GM18520 (cell line): ENCODE measurements around the gene DCAF12L2.
"Not testable (repeated sequence)": the region's sequence is repeated elsewhere in the genome, so short reads cannot be mapped to it uniquely, and the experiment has no call there.

Source experiments
- ATAC-seq: cut with Tn5 transposase; IDR thresholded peaks from one replicate; pipeline ENCODE4 v1.9.1; 2021; ENCODE audit not compliant: unreplicated experiment

Gene DCAF12L2

DNA sequence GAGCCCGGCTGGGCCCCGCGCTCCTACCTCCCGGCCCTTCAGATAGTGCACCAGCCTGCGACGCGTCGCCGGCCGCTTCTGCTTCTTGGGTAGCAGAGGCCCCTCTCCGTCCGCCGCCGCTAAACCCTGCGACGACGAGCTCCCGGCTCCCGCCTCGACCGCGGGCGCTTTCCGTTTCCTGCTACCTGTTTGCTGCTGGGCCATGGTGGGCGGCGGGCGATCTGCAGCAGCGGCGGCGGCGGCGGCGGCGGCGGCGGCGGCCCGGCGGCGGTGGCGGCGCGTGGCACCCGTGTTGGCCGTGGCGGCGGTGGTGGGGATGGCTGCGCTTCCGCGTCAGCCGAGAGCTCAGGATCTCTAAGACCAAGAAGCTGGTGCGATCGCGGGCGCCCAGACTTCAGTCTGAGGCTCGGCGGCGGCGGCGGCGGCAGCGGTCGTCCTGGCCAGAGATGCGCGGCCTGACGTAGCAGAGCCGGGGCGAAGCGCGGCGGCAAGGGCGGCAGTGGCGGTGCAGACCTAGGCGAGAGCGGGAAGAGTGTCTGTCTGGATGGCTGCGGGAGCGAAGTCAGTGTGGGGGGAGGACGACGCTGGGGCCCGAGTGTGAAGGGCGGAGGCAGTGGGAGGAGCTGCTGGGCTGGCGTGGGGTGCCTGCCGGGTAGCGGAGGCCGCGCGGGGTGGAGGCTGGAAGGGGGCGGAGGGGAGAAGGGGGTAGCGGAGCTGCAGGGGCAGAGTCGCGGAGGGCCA, at the start of gene DCAF12L2:
DCAF12L2 (minus strand) TSS at position 569 of the 741 bp plus-strand sequence; CDS start at position 204, 365 bp downstream.
- no peak for ATAC-seq

DNA sequence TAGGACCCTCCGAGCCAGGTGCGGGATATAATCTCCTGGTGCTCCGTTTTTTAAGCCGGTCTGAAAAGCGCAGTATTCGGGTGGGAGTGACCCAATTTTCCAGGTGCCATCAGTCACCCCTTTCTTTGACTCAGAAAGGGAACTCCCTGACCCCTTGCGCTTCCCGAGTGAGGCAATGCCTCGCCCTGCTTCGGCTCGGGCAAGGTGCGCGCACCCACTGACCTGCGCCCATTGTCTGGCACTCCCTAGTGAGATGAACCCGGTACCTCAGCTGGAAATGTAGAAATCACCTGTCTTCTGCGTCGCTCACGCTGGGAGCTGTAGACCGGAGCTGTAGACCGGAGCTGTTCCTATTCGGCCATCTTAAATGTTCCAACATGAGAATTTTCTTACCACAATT, 24.8 kb upstream of the DCAF12L2 start:
- not testable (repeated sequence) for ATAC-seq

DNA sequence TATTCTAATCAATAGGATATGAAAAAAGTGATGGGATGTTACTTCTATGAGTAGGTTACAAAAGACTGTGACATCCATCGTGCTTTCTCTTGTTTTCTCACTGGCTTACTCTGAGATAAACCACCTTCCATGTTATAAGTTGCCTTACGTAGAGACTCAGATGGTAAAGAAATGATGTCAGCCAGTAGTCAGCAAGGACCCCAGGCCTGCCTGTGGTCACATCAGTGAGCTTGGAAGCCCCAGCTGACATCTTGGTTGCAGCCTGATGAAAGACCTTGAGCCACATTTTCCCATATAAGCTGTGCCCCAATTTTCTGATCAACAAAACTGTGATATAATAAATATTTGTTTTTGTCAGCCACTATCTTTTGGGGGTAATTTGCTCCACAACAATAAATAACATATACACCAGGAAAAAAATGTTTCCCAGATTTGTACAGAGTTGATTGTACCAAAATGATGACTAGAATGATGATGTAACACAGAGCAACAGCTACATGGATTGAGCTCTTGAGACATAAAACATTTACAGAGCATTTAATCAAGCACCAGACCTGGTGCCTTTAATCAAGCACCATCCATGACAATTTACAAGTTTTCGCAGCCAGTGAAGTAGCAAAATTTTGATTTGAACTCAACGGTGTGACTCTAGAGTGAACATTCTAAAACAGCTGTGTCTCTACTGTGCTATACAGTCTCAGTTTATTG, 11.2 kb upstream of the DCAF12L2 start:
- ATAC-seq = no peak

DNA sequence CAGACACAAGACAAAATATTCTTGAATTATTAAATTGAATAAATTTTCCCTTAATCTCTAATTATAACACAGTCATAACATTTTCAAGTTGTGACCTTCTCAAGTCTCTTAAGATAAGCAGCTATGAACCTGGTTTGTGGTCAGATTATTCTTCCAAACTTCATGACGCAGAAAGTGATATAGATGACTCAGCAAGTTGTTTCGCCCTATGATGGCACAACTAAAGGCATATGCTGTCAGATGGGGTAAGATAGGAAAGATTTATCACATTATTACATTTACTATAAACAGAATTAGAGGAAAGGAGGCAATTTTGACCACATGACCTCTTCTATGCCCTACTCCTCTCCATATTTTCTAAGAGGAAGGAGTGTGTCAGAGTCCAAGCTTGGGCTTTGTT, 4.6 kb upstream of the DCAF12L2 start:
- ATAC-seq = no peak

GRCh38 chrX:126167560-126167959, 1.5 kb upstream of the DCAF12L2 start:
- no peak for ATAC-seq

- ATAC-seq = no peak
Measured at GRCh38 chrX:126165401-126165720, 728 bp downstream of the DCAF12L2 start.

- no peak for ATAC-seq
Measured at GRCh38 chrX:126164689-126165400, 1.2 kb downstream of the DCAF12L2 start.

GRCh38 chrX:126164226-126164625, 1.9 kb downstream of the DCAF12L2 start:
- ATAC-seq = no peak

- ATAC-seq = no peak
Measured at GRCh38 chrX:126141014-126141413, 25.1 kb downstream of the DCAF12L2 start.

GRCh38 chrX:126137899-126138298, 28.2 kb downstream of the DCAF12L2 start:
- ATAC-seq = no peak

GRCh38 chrX:126124721-126125120, 41.4 kb downstream of the DCAF12L2 start:
- ATAC-seq = no peak
